Ectodermal cell (in vitro differentiated cells): ENCODE measurements around the gene USP17L22. TPM values are rescaled to one million over a fixed set of nuclear protein-coding genes. Genes with fewer than 3 reads are reported as not detected.
"Not testable (repeated sequence)": the region's sequence is repeated elsewhere in the genome, so short reads cannot be mapped to it uniquely, and the experiment has no call there.

Experiments used
- H3K27ac ChIP-seq: 2 replicates; pipeline ENCODE4 v1.7.0; 2013; ENCODE audit warnings: mild to moderate bottlenecking, low read depth, low read length; ENCODE audit not compliant: insufficient read depth, poor library complexity, severe bottlenecking
- H3K27me3 ChIP-seq: 2 replicates; pipeline ENCODE4 v1.7.0; 2013; ENCODE audit warnings: mild to moderate bottlenecking, low read length; ENCODE audit not compliant: insufficient read depth, control insufficient read depth, poor library complexity, severe bottlenecking
- H3K36me3 ChIP-seq: one replicate; pipeline ENCODE4 v1.7.0; 2013; ENCODE audit warnings: low read length; ENCODE audit not compliant: control insufficient read depth, insufficient read depth
- H3K4me1 ChIP-seq: one replicate; pipeline ENCODE4 v1.7.0; 2013; ENCODE audit warnings: low read length; ENCODE audit not compliant: control insufficient read depth, insufficient read depth
- H3K4me3 ChIP-seq: 2 replicates; pipeline ENCODE4 v1.7.0; 2013; ENCODE audit warnings: low read depth, low read length, control low read depth; ENCODE audit not compliant: insufficient read depth
- H3K9me3 ChIP-seq: 2 replicates; pipeline ENCODE4 v1.7.0; 2013; ENCODE audit warnings: mild to moderate bottlenecking, low read length, moderate library complexity; ENCODE audit not compliant: control insufficient read depth
- WGBS, 2 experiments: methylation state at CpG; one replicate each; pipeline ENCODE4 v1.1.7; 2013; ENCODE audit warnings: missing lambda C conversion rate in 2 of 2; 5-methylcytosine and 5-hydroxymethylcytosine counted together
- polyA plus RNA-seq, 4 experiments: library from polyadenylated mRNA; stranded (reverse); fragments of 50-300 nt; gene quantifications; one replicate each; pipeline ENCODE4 v1.2.3, GENCODE V29; 2013

The USP17L22 gene, protein sequence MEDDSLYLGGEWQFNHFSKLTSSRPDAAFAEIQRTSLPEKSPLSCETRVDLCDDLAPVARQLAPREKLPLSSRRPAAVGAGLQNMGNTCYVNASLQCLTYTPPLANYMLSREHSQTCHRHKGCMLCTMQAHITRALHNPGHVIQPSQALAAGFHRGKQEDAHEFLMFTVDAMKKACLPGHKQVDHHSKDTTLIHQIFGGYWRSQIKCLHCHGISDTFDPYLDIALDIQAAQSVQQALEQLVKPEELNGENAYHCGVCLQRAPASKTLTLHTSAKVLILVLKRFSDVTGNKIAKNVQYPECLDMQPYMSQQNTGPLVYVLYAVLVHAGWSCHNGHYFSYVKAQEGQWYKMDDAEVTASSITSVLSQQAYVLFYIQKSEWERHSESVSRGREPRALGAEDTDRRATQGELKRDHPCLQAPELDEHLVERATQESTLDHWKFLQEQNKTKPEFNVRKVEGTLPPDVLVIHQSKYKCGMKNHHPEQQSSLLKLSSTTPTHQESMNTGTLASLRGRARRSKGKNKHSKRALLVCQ
- not detected for polyA plus RNA-seq (2013, experiment 1 of 4)
- not detected for polyA plus RNA-seq (2013, experiment 2 of 4)
- not detected for polyA plus RNA-seq (2013, experiment 3 of 4)
- polyA plus RNA-seq (2013, experiment 4 of 4): not detected

DNA sequence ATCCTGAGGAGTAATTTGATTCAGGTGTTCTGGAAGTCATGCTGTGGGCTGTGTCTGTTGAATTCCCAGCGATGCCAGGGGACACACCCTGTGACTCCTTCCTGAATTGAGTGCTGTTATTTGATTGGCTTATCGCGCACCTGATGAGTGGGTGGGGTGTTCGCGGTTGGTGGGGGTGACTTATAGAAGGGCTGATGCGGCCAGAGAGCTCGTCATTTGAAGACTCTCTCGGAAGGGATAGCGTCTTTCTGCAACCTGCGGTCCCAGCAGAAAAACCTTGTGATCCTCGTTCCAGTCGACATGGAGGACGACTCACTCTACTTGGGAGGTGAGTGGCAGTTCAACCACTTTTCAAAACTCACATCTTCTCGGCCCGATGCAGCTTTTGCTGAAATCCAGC, at the start of gene USP17L22:
TSS of gene USP17L22 (plus strand) at position 301 of the 400 bp plus-strand sequence. CDS start at position 301, 0 bp downstream.
- not testable (repeated sequence) for H3K4me3 ChIP-seq, H3K36me3 ChIP-seq, H3K27ac ChIP-seq, H3K4me1 ChIP-seq, H3K9me3 ChIP-seq, H3K27me3 ChIP-seq
- no CpG with 5 or more reads among the region's 15 CpGs for WGBS, 2 experiments

DNA sequence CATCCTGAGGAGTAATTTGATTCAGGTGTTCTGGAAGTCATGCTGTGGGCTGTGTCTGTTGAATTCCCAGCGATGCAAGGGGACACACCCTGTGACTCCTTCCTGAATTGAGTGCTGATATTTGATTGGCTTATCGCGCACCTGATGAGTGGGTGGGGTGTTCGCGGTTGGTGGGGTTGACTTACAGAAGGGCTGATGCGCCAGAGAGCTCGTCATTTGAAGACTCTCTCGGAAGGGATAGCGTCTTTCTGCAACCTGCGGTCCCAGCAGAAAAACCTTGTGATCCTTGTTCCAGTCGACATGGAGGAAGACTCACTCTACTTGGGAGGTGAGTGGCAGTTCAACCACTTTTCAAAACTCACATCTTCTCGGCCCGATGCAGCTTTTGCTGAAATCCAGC, 47.6 kb upstream of the USP17L22 start, which contains the start of gene USP17L12:
TSS of gene USP17L12 (plus strand) at position 301 of the 400 bp plus-strand sequence. CDS start at position 301, 0 bp downstream.
- not testable (repeated sequence) for H3K36me3 ChIP-seq, H3K27ac ChIP-seq, H3K9me3 ChIP-seq, H3K4me1 ChIP-seq, H3K4me3 ChIP-seq, H3K27me3 ChIP-seq
- no CpG with 5 or more reads among the region's 13 CpGs for WGBS, 2 experiments

DNA sequence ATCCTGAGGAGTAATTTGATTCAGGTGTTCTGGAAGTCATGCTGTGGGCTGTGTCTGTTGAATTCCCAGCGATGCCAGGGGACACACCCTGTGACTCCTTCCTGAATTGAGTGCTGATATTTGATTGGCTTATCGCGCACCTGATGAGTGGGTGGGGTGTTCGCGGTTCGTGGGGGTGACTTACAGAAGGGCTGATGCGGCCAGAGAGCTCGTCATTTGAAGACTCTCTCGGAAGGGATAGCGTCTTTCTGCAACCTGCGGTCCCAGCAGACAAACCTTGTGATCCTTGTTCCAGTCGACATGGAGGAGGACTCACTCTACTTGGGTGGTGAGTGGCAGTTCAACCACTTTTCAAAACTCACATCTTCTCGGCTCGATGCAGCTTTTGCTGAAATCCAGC, 42.8 kb upstream of the USP17L22 start, which contains the start of gene USP17L13:
TSS of gene USP17L13 (plus strand) at position 301 of the 400 bp plus-strand sequence. CDS start at position 301, 0 bp downstream.
- no CpG with 5 or more reads among the region's 14 CpGs for WGBS, 2 experiments
- H3K27me3 ChIP-seq, H3K4me3 ChIP-seq, H3K9me3 ChIP-seq, H3K4me1 ChIP-seq, H3K27ac ChIP-seq, H3K36me3 ChIP-seq: not testable (repeated sequence)

DNA sequence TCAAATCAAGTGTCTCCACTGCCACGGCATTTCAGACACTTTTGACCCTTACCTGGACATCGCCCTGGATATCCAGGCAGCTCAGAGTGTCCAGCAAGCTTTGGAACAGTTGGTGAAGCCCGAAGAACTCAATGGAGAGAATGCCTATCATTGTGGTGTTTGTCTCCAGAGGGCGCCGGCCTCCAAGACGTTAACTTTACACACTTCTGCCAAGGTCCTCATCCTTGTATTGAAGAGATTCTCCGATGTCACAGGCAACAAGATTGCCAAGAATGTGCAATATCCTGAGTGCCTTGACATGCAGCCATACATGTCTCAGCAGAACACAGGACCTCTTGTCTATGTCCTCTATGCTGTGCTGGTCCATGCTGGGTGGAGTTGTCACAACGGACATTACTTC, 37.2 kb upstream of the USP17L22 start:
- not testable (repeated sequence) for H3K4me1 ChIP-seq, H3K36me3 ChIP-seq, H3K27ac ChIP-seq, H3K9me3 ChIP-seq, H3K4me3 ChIP-seq, H3K27me3 ChIP-seq
- WGBS, 2 experiments: 88 to 92% methylated on average over 4 to 5 of the region's 8 CpGs

DNA sequence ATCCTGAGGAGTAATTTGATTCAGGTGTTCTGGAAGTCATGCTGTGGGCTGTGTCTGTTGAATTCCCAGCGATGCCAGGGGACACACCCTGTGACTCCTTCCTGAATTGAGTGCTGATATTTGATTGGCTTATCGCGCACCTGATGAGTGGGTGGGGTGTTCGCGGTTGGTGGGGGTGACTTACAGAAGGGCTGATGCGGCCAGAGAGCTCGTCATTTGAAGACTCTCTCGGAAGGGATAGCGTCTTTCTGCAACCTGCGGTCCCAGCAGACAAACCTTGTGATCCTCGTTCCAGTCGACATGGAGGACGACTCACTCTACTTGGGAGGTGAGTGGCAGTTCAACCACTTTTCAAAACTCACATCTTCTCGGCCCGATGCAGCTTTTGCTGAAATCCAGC, 33.3 kb upstream of the USP17L22 start, which contains the start of gene USP17L15:
TSS of gene USP17L15 (plus strand) at position 301 of the 400 bp plus-strand sequence. CDS start at position 301, 0 bp downstream.
- H3K4me3 ChIP-seq, H3K4me1 ChIP-seq, H3K9me3 ChIP-seq, H3K27ac ChIP-seq, H3K27me3 ChIP-seq, H3K36me3 ChIP-seq: not testable (repeated sequence)
- no CpG with 5 or more reads among the region's 15 CpGs for WGBS, 2 experiments

DNA sequence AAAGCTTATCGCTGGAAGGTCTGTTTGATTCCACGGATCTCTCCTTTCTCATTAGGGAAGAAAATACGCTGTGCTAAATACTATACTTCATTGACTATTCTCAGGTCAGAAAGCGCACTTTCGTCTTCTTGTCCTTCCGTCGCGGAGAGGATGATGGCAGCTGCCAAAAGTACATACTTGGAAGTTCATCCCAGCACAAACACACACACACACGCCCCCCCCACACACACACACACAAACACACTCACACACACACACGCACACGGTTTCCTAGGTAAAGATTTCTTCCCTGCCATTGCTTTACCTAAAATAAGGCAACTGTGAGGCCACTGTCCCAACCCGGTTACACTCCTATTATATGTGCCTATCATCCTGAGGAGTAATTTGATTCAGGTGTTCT, 29.0 kb upstream of the USP17L22 start:
- H3K27ac ChIP-seq, H3K36me3 ChIP-seq, H3K4me1 ChIP-seq, H3K9me3 ChIP-seq, H3K27me3 ChIP-seq, H3K4me3 ChIP-seq: not testable (repeated sequence)
- WGBS, 2 experiments: no CpG with 5 or more reads among the region's 12 CpGs

DNA sequence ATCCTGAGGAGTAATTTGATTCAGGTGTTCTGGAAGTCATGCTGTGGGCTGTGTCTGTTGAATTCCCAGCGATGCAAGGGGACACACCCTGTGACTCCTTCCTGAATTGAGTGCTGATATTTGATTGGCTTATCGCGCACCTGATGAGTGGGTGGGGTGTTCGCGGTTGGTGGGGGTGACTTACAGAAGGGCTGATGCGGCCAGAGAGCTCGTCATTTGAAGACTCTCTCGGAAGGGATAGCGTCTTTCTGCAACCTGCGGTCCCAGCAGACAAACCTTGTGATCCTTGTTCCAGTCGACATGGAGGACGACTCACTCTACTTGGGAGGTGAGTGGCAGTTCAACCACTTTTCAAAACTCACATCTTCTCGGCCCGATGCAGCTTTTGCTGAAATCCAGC, 23.8 kb upstream of the USP17L22 start, which contains the start of gene USP17L17:
TSS of gene USP17L17 (plus strand) at position 301 of the 400 bp plus-strand sequence. CDS start at position 301, 0 bp downstream.
- not testable (repeated sequence) for H3K9me3 ChIP-seq, H3K27ac ChIP-seq, H3K27me3 ChIP-seq, H3K36me3 ChIP-seq, H3K4me1 ChIP-seq, H3K4me3 ChIP-seq
- WGBS, 2 experiments: no CpG with 5 or more reads among the region's 14 CpGs

DNA sequence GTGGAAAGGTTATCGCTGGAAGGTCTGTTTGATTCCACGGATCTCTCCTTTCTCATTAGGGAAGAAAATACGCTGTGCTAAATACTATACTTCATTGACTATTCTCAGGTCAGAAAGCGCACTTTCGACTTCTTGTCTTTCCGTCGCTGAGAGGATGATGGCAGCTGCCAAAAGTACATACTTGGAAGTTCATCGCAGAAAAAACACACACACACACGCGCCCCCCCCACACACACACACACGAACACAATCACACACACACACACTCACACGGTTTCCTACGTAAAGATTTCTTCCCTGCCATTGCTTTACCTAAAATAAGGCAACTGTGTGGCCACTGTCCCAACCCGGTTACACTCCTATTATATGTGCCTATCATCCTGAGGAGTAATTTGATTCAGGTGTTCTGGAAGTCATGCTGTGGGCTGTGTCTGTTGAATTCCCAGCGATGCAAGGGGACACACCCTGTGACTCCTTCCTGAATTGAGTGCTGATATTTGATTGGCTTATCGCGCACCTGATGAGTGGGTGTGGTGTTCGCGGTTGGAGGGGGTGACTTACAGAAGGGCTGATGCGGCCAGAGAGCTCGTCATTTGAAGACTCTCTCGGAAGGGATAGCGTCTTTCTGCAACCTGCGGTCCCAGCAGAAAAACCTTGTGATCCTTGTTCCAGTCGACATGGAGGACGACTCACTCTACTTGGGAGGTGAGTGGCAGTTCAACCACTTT, 19.3 kb upstream of the USP17L22 start, which contains the start of gene USP17L18:
TSS of gene USP17L18 (plus strand) at position 678 of the 728 bp plus-strand sequence. CDS start at position 678, 0 bp downstream.
- 82 to 87% methylated on average over 9 of the region's 26 CpGs for WGBS, 2 experiments
- H3K27me3 ChIP-seq, H3K4me3 ChIP-seq, H3K4me1 ChIP-seq, H3K27ac ChIP-seq, H3K36me3 ChIP-seq, H3K9me3 ChIP-seq: not testable (repeated sequence)

DNA sequence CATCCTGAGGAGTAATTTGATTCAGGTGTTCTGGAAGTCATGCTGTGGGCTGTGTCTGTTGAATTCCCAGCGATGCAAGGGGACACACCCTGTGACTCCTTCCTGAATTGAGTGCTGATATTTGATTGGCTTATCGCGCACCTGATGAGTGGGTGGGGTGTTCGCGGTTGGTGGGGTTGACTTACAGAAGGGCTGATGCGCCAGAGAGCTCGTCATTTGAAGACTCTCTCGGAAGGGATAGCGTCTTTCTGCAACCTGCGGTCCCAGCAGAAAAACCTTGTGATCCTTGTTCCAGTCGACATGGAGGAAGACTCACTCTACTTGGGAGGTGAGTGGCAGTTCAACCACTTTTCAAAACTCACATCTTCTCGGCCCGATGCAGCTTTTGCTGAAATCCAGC, 14.3 kb upstream of the USP17L22 start, which contains the start of gene USP17L19:
TSS of gene USP17L19 (plus strand) at position 301 of the 400 bp plus-strand sequence. CDS start at position 301, 0 bp downstream.
- not testable (repeated sequence) for H3K36me3 ChIP-seq, H3K27ac ChIP-seq, H3K4me3 ChIP-seq, H3K9me3 ChIP-seq, H3K4me1 ChIP-seq, H3K27me3 ChIP-seq
- no CpG with 5 or more reads among the region's 13 CpGs for WGBS, 2 experiments

DNA sequence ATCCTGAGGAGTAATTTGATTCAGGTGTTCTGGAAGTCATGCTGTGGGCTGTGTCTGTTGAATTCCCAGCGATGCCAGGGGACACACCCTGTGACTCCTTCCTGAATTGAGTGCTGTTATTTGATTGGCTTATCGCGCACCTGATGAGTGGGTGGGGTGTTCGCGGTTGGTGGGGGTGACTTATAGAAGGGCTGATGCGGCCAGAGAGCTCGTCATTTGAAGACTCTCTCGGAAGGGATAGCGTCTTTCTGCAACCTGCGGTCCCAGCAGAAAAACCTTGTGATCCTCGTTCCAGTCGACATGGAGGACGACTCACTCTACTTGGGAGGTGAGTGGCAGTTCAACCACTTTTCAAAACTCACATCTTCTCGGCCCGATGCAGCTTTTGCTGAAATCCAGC, 9.6 kb upstream of the USP17L22 start, which contains the start of gene USP17L20:
TSS of gene USP17L20 (plus strand) at position 301 of the 400 bp plus-strand sequence. CDS start at position 301, 0 bp downstream.
- H3K27me3 ChIP-seq, H3K9me3 ChIP-seq, H3K36me3 ChIP-seq, H3K4me3 ChIP-seq, H3K4me1 ChIP-seq, H3K27ac ChIP-seq: not testable (repeated sequence)
- no CpG with 5 or more reads among the region's 15 CpGs for WGBS, 2 experiments
